A549 (cell line): ENCODE results near the gene ADCY4.

Experiments used
- POLR2A ChIP-seq: IDR thresholded peaks from 2 replicates; pipeline ENCODE4 v1.6.1; 2012; ENCODE audit warnings: mild to moderate bottlenecking, low read length
- RFX5 ChIP-seq: fragments of 450-650 bp; IDR thresholded peaks from 2 replicates; pipeline ENCODE4 v1.7.1; 2014; ENCODE audit warnings: antibody characterized with exemption, mild to moderate bottlenecking, moderate library complexity

- TF ChIP-seq POLR2A (no peak), RFX5 (no peak)
Observed at GRCh38 chr14:24308342-24309124, 26.3 kb downstream of the ADCY4 start.
